ENCODE data around the gene TBCK. TPM values are rescaled to one million over a fixed set of nuclear protein-coding genes. Genes with fewer than 3 reads are reported as not detected.

The TBCK gene
- polyA plus RNA-seq, 1 donor (not counting 4 experiments of a cell fraction or from before 2014, with no cell fraction given) = 19.3 TPM

GRCh38 chr4:106058921-106059320, 257.1 kb downstream of the TBCK start:
- no peak for DNase-seq (ENCODE audit: low read depth, low spot score)
- no peak overlapping the region for H3K4me3 ChIP-seq (ENCODE audit: control insufficient read depth in 2 of 3, extremely low read depth in 1 of 3, insufficient read depth in 2 of 3, low read depth in 1 of 3, low read length in 3 of 3)
- H3K9ac ChIP-seq (ENCODE audit: control insufficient read depth, extremely low read depth, insufficient read depth, low read length) = no peak overlapping the region
- no peak overlapping the region for H3K4me2 ChIP-seq (ENCODE audit: control insufficient read depth, extremely low read depth, insufficient read depth, low read depth, low read length)
- dilution Hi-C loops (cut with MboI; ENCODE audit: extremely low pct_ligation_motif_present, low sequenced_read_pairs) = no loop called here
- TF ChIP-seq EZH2 (IDR thresholded peaks at IDR 0.05; ENCODE audit: low read length) = no peak
- TF ChIP-seq CTCF (optimal IDR thresholded peaks at IDR 0.05 in 1 of 3, IDR thresholded peaks at IDR 0.05 in 1 of 3, conservative IDR thresholded peaks at IDR 0.05 in 1 of 3; ENCODE audit: extremely low read depth in 1 of 3, insufficient read depth in 2 of 3, low read length in 3 of 3) = no peak
- H3K27me3 ChIP-seq (ENCODE audit: control insufficient read depth, extremely low read depth, insufficient read depth, low read length) = no peaks in the 10 kb centered on the region
- H3K27ac ChIP-seq (ENCODE audit: control insufficient read depth, insufficient read depth, low read length) = no peak overlapping the region
- H3K79me2 ChIP-seq (ENCODE audit: control insufficient read depth, insufficient read depth, low read length) = no peaks in the 10 kb centered on the region
- peaks cover 4% of the 10 kb centered on the region for H3K4me1 ChIP-seq (ENCODE audit: control insufficient read depth, extremely low read depth, insufficient read depth, low read length)
- H3K9me1 ChIP-seq (ENCODE audit: control insufficient read depth, extremely low read depth, insufficient read depth, low read length) = no peaks in the 10 kb centered on the region
- H3K9me3 ChIP-seq (ENCODE audit: control insufficient read depth, low read depth, low read length) = no peaks in the 10 kb centered on the region
- FAIRE-seq = no peak
- no peaks in the 10 kb centered on the region for H3K36me3 ChIP-seq (ENCODE audit: control insufficient read depth in 2 of 2, extremely low read depth in 1 of 2, insufficient read depth in 2 of 2, low read length in 2 of 2)
- no peak overlapping the region for H2AFZ ChIP-seq (ENCODE audit: control insufficient read depth, low read length)
- no peaks in the 10 kb centered on the region for H4K20me1 ChIP-seq (ENCODE audit: control insufficient read depth, extremely low read depth, insufficient read depth, low read length)

- no peak overlapping the region for H3K9ac ChIP-seq (ENCODE audit: control insufficient read depth, extremely low read depth, insufficient read depth, low read length)
- no peaks in the 10 kb centered on the region for H3K36me3 ChIP-seq (ENCODE audit: control insufficient read depth in 2 of 2, extremely low read depth in 1 of 2, insufficient read depth in 2 of 2, low read length in 2 of 2)
- no peak overlapping the region for H3K4me3 ChIP-seq (ENCODE audit: control insufficient read depth in 2 of 3, extremely low read depth in 1 of 3, insufficient read depth in 2 of 3, low read depth in 1 of 3, low read length in 3 of 3)
- H3K27ac ChIP-seq (ENCODE audit: control insufficient read depth, insufficient read depth, low read length) = no peak overlapping the region
- H3K27me3 ChIP-seq (ENCODE audit: control insufficient read depth, extremely low read depth, insufficient read depth, low read length) = no peaks in the 10 kb centered on the region
- H3K4me1 ChIP-seq (ENCODE audit: control insufficient read depth, extremely low read depth, insufficient read depth, low read length) = no peaks in the 10 kb centered on the region
- no peaks in the 10 kb centered on the region for H3K79me2 ChIP-seq (ENCODE audit: control insufficient read depth, insufficient read depth, low read length)
- H4K20me1 ChIP-seq (ENCODE audit: control insufficient read depth, extremely low read depth, insufficient read depth, low read length) = no peaks in the 10 kb centered on the region
- no peak for TF ChIP-seq CTCF (optimal IDR thresholded peaks at IDR 0.05 in 1 of 3, IDR thresholded peaks at IDR 0.05 in 1 of 3, conservative IDR thresholded peaks at IDR 0.05 in 1 of 3; ENCODE audit: extremely low read depth in 1 of 3, insufficient read depth in 2 of 3, low read length in 3 of 3)
- TF ChIP-seq EZH2 (IDR thresholded peaks at IDR 0.05; ENCODE audit: low read length) = no peak
- H3K4me2 ChIP-seq (ENCODE audit: control insufficient read depth, extremely low read depth, insufficient read depth, low read depth, low read length) = no peak overlapping the region
- no peaks in the 10 kb centered on the region for H3K9me3 ChIP-seq (ENCODE audit: control insufficient read depth, low read depth, low read length)
- dilution Hi-C loops (cut with MboI; ENCODE audit: extremely low pct_ligation_motif_present, low sequenced_read_pairs) = no loop called here
- H2AFZ ChIP-seq (ENCODE audit: control insufficient read depth, low read length) = no peak overlapping the region
- FAIRE-seq (no peak), DNase-seq (ENCODE audit: low read depth, low spot score) (no peak)
- H3K9me1 ChIP-seq (ENCODE audit: control insufficient read depth, extremely low read depth, insufficient read depth, low read length) = no peaks in the 10 kb centered on the region
Observed at GRCh38 chr4:106056914-106057313, 259.1 kb downstream of the TBCK start.
